Neural cell (in vitro differentiated cells): ENCODE data around the gene PDE8B. TPM values are rescaled to one million over a fixed set of nuclear protein-coding genes. Genes with fewer than 3 reads are reported as not detected.
A peak's percentile ranks its signal among the peaks of the same experiment; 100 is the strongest.

ENCODE experiments used
- H2AFZ ChIP-seq: fragments of 200-600, 300-800 bp; sonication (generic), shearing (Covaris generic); 2 replicates; pipeline ENCODE4 v1.6.0; 2014; ENCODE audit warnings: low read depth, mild to moderate bottlenecking, antibody characterized with exemption, low read length, moderate library complexity
- H3F3A ChIP-seq: fragments of 200-600 bp; shearing (Covaris generic); 2 replicates; pipeline ENCODE4 v1.6.1; 2016; ENCODE audit warnings: mild to moderate bottlenecking, moderate library complexity, mixed read lengths, antibody characterized with exemption, low read length; ENCODE audit not compliant: insufficient read depth, poor library complexity, severe bottlenecking
- H3K27ac ChIP-seq: fragments of 200-600, 300-800 bp; sonication (generic), shearing (Covaris generic); 2 replicates; pipeline ENCODE4 v1.5.1; 2014; ENCODE audit warnings: mild to moderate bottlenecking, low read length, moderate library complexity
- H3K27me3 ChIP-seq: fragments of 300-800, 200-600 bp; sonication (generic), shearing (Covaris generic); 2 replicates; pipeline ENCODE4 v1.6.0; 2014; ENCODE audit warnings: mild to moderate bottlenecking, low read depth, low read length, moderate library complexity; ENCODE audit not compliant: insufficient read depth
- H3K36me3 ChIP-seq: fragments of 300-800, 200-600 bp; sonication (generic), shearing (Covaris generic); 2 replicates; pipeline ENCODE4 v1.5.1; 2014; ENCODE audit warnings: mild to moderate bottlenecking, antibody characterized with exemption, low read length, moderate library complexity; ENCODE audit not compliant: insufficient read depth
- H3K4me2 ChIP-seq: fragments of 300-800, 200-600 bp; sonication (generic), shearing (Covaris generic); 2 replicates; pipeline ENCODE4 v1.6.0; 2014; ENCODE audit warnings: mild to moderate bottlenecking, low read length
- H3K4me3 ChIP-seq: fragments of 300-800, 200-600 bp; sonication (generic), shearing (Covaris generic); 2 replicates; pipeline ENCODE4 v1.5.1; 2014; ENCODE audit warnings: mild to moderate bottlenecking, low read length, moderate library complexity
- H3K79me2 ChIP-seq: fragments of 200-600 bp; shearing (Covaris generic); replicated peaks from 2 replicates; pipeline ENCODE4 v1.6.0; 2014; ENCODE audit warnings: mild to moderate bottlenecking, low read length, moderate library complexity; ENCODE audit not compliant: insufficient read depth
- H3K9ac ChIP-seq: fragments of 300-800, 200-600 bp; sonication (generic), shearing (Covaris generic); 2 replicates; pipeline ENCODE4 v1.6.1; 2016; ENCODE audit warnings: mild to moderate bottlenecking, low read length, mixed read lengths
- H3K9me2 ChIP-seq: fragments of 200-600 bp; shearing (Covaris generic); 2 replicates; pipeline ENCODE4 v1.6.1; 2016; ENCODE audit warnings: mild to moderate bottlenecking, low read length, mixed read lengths; ENCODE audit not compliant: insufficient read depth
- H3K9me3 ChIP-seq: fragments of 200-600, 300-800 bp; sonication (generic), shearing (Covaris generic); 2 replicates; pipeline ENCODE4 v1.6.1; 2016; ENCODE audit warnings: mild to moderate bottlenecking, mixed run types, low read length, moderate library complexity, mixed read lengths
- H4K20me1 ChIP-seq: fragments of 200-600 bp; shearing (Covaris generic); 2 replicates; pipeline ENCODE4 v1.6.1; 2016; ENCODE audit warnings: mild to moderate bottlenecking, mixed run types; ENCODE audit not compliant: insufficient read depth
- EP300 ChIP-seq: fragments of 450-650 bp; conservative IDR thresholded peaks from 2 replicates; pipeline ENCODE4 v1.6.1; 2014; ENCODE audit warnings: antibody characterized with exemption, mild to moderate bottlenecking, moderate library complexity; ENCODE audit not compliant: poor library complexity, severe bottlenecking
- EZH2 ChIP-seq: fragments of 200-600, 300-800 bp; shearing (Covaris generic), sonication (generic); IDR thresholded peaks from 2 replicates; pipeline ENCODE4 v1.6.1; 2014; ENCODE audit warnings: antibody characterized with exemption, low read length, borderline replicate concordance, mild to moderate bottlenecking; ENCODE audit not compliant: insufficient read depth, poor library complexity, severe bottlenecking
- MXI1 ChIP-seq: fragments of 450-650 bp; conservative IDR thresholded peaks from 2 replicates; pipeline ENCODE4 v1.6.1; 2014; ENCODE audit warnings: antibody characterized with exemption, mild to moderate bottlenecking; ENCODE audit not compliant: poor library complexity, severe bottlenecking
- POLR2AphosphoS5 ChIP-seq: IDR thresholded peaks from 2 replicates; pipeline ENCODE4 v1.6.1; 2012
- RAD21 ChIP-seq: fragments of 450-650 bp; conservative IDR thresholded peaks from 2 replicates; pipeline ENCODE4 v1.6.1; 2014; ENCODE audit warnings: antibody characterized with exemption, mild to moderate bottlenecking, moderate library complexity
- SMC3 ChIP-seq: fragments of 450-650 bp; conservative IDR thresholded peaks from 2 replicates; pipeline ENCODE4 v1.6.1; 2014; ENCODE audit warnings: antibody characterized with exemption, mild to moderate bottlenecking, moderate library complexity; ENCODE audit not compliant: poor library complexity
- TAF1 ChIP-seq: IDR thresholded peaks from 2 replicates; pipeline ENCODE4 v1.6.1; 2012; ENCODE audit warnings: low read depth
- polyA plus RNA-seq: library from polyadenylated mRNA; depleted of rRNA; stranded (reverse); fragments of >200 nt; gene quantifications from 2 replicates; pipeline ENCODE4 v1.2.3, GENCODE V29; 2014
- TF ChIP-seq, protein P1 (sequence below): fragments of 450-650 bp; IDR thresholded peaks from 2 replicates; pipeline ENCODE4 v1.5.1; 2014; ENCODE audit warnings: antibody characterized with exemption, mild to moderate bottlenecking, moderate library complexity; ENCODE audit not compliant: poor library complexity, severe bottlenecking
- TF ChIP-seq, protein P2 (sequence below): IDR thresholded peaks from 2 replicates; pipeline ENCODE4 v1.6.1; 2012; ENCODE audit warnings: borderline replicate concordance

PDE8B gene
- polyA plus RNA-seq, 1 donor from 2014 or later, result 0.22 TPM

DNA sequence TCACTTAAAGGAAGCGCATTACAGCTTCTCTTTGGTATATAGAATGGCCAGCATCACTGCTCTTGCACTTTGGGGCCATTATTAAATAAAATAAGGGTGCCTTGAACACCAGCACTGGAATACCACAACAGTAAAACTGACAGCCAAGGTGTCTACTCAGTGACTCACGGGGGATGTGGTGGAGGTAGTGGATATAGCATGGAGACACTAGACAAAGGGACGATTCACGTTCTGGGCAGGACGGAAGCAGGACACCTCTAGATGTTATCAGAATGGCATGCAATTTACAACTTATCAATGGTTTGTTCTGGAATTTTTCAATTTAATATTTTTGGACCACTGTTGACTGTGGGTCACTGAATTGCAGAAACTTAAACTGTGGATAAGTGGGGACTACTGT lies 32.9 kb upstream of the PDE8B start:
- Histone ChIP-seq H3K9me2 (no peaks in the 10 kb centered on the region), H3K9ac (no peak overlapping the region), H2AFZ (no peak overlapping the region), H3K36me3 (no peaks in the 10 kb centered on the region), H3K27ac (no peak overlapping the region), H4K20me1 (no peaks in the 10 kb centered on the region), H3K4me3 (no peak overlapping the region), H3K4me2 (no peak overlapping the region), H3F3A (no peaks in the 10 kb centered on the region), H3K9me3 (no peaks in the 10 kb centered on the region), H3K27me3 (peaks cover 35% of the 10 kb centered on the region), H3K79me2 (no peaks in the 10 kb centered on the region)
- no peak for TF ChIP-seq TAF1
- no peak for TF ChIP-seq RAD21
- TF ChIP-seq, protein P1, sequence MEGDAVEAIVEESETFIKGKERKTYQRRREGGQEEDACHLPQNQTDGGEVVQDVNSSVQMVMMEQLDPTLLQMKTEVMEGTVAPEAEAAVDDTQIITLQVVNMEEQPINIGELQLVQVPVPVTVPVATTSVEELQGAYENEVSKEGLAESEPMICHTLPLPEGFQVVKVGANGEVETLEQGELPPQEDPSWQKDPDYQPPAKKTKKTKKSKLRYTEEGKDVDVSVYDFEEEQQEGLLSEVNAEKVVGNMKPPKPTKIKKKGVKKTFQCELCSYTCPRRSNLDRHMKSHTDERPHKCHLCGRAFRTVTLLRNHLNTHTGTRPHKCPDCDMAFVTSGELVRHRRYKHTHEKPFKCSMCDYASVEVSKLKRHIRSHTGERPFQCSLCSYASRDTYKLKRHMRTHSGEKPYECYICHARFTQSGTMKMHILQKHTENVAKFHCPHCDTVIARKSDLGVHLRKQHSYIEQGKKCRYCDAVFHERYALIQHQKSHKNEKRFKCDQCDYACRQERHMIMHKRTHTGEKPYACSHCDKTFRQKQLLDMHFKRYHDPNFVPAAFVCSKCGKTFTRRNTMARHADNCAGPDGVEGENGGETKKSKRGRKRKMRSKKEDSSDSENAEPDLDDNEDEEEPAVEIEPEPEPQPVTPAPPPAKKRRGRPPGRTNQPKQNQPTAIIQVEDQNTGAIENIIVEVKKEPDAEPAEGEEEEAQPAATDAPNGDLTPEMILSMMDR, result no peak
- TF ChIP-seq, protein P2, sequence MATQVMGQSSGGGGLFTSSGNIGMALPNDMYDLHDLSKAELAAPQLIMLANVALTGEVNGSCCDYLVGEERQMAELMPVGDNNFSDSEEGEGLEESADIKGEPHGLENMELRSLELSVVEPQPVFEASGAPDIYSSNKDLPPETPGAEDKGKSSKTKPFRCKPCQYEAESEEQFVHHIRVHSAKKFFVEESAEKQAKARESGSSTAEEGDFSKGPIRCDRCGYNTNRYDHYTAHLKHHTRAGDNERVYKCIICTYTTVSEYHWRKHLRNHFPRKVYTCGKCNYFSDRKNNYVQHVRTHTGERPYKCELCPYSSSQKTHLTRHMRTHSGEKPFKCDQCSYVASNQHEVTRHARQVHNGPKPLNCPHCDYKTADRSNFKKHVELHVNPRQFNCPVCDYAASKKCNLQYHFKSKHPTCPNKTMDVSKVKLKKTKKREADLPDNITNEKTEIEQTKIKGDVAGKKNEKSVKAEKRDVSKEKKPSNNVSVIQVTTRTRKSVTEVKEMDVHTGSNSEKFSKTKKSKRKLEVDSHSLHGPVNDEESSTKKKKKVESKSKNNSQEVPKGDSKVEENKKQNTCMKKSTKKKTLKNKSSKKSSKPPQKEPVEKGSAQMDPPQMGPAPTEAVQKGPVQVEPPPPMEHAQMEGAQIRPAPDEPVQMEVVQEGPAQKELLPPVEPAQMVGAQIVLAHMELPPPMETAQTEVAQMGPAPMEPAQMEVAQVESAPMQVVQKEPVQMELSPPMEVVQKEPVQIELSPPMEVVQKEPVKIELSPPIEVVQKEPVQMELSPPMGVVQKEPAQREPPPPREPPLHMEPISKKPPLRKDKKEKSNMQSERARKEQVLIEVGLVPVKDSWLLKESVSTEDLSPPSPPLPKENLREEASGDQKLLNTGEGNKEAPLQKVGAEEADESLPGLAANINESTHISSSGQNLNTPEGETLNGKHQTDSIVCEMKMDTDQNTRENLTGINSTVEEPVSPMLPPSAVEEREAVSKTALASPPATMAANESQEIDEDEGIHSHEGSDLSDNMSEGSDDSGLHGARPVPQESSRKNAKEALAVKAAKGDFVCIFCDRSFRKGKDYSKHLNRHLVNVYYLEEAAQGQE, result no peak
- TF ChIP-seq SMC3, result no peak
- TF ChIP-seq EP300, result no peak
- no peak for TF ChIP-seq EZH2
- no peak for TF ChIP-seq MXI1
- TF ChIP-seq POLR2AphosphoS5, result no peak

DNA sequence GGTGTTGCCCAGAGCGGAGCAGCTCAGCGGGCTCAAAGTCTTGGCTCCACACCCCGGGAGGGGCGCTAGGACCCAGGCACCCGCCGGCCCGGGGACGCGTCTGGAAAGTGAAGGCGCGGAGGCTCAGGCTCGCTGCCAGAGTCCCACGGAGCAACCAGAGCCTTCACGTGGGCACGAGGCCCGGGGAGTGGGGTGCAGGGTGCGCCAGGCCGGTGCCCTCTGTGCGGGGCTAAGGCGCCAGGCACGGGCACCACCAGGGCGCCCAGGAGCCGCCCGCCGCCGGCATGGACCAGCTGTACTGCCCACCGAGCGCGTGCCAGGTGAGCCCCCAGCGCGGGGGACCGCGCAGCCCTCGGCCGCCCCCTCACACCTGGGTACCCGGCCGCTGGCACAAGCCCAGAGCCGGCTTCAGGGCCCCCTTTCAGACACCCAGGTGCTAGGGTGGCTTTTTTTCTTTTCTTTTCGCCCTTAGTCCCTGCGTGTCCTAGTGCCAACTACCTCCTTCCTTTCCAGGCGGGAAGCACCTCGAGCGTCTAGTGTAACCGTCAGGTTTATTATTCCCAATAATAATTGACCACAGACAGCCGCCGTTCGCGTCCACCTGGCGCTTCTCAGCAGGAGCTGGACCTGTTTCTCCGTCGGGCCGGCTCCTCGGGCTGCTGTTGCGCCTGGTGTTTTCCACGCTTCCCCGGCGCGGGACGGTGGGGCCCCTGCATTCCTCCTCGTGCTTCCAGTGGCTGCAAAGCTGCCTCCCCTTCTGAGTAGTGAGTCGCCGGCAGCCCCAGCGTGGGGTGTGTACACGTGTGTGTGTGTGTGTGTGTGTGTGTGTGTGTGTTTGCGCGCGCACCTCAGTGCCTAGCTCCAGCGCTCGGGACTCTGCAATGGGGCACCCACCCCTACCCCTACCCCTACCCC lies 30.1 kb upstream of the PDE8B start:
- Histone ChIP-seq H3F3A (no peaks in the 10 kb centered on the region), H3K27me3 (peaks cover 35% of the 10 kb centered on the region)

More for the DNA sequence above, 30.1 kb upstream of the PDE8B start:
- no peaks in the 10 kb centered on the region for H3K9me3 ChIP-seq
- no peaks in the 10 kb centered on the region for H4K20me1 ChIP-seq
- H2AFZ ChIP-seq, result no peak overlapping the region
- H3K4me2 ChIP-seq, result no peak overlapping the region
- TF ChIP-seq, protein P2, result no peak
- TF ChIP-seq EZH2, result no peak
- TF ChIP-seq POLR2AphosphoS5, result no peak
- no peak for TF ChIP-seq MXI1
- TF ChIP-seq SMC3, result no peak
- TF ChIP-seq, protein P1, result no peak
- no peak for TF ChIP-seq EP300
- no peak for TF ChIP-seq RAD21
- TF ChIP-seq TAF1, result no peak
- peak overlapping the region; percentile 62 for H3K4me3 ChIP-seq
- no peaks in the 10 kb centered on the region for H3K9me2 ChIP-seq
- H3K36me3 ChIP-seq, result no peaks in the 10 kb centered on the region
- H3K27ac ChIP-seq, result no peak overlapping the region
- H3K9ac ChIP-seq, result no peak overlapping the region
- H3K79me2 ChIP-seq, result no peaks in the 10 kb centered on the region
